NCI-H2029 (cell line): ENCODE data around the gene GPX4.

ENCODE experiments used
- DNase-seq: peaks from one replicate; lab custom pipeline; 2025; lab: John Stamatoyannopoulos, UW

The GPX4 gene

GRCh38 chr19:1131718-1132551 is 28.1 kb downstream of the GPX4 start:
- DNase-seq = no peak

GRCh38 chr19:1132552-1133383 is 29.0 kb downstream of the GPX4 start:
- no peak for DNase-seq

- DNase-seq = no peak
Measured at GRCh38 chr19:1133471-1133929, 29.7 kb downstream of the GPX4 start.

GRCh38 chr19:1134431-1134830 is 30.6 kb downstream of the GPX4 start:
- no peak for DNase-seq

- no peak for DNase-seq
Measured at GRCh38 chr19:1135454-1135853, 31.7 kb downstream of the GPX4 start.

GRCh38 chr19:1136201-1136600 is 32.4 kb downstream of the GPX4 start:
- DNase-seq = no peak

GRCh38 chr19:1136621-1137317 is 33.0 kb downstream of the GPX4 start:
- no peak for DNase-seq

- DNase-seq = no peak
Measured at GRCh38 chr19:1138121-1138520, 34.3 kb downstream of the GPX4 start.

- no peak for DNase-seq
Measured at GRCh38 chr19:1139126-1139525, 35.3 kb downstream of the GPX4 start.

GRCh38 chr19:1140272-1141027 is 36.7 kb downstream of the GPX4 start:
- no peak for DNase-seq

- DNase-seq = no peak
Measured at GRCh38 chr19:1141944-1142343, 38.1 kb downstream of the GPX4 start.

GRCh38 chr19:1143828-1144399 is 40.1 kb downstream of the GPX4 start:
- DNase-seq = no peak

GRCh38 chr19:1144741-1145140 is 40.9 kb downstream of the GPX4 start:
- no peak for DNase-seq

- no peak for DNase-seq
Measured at GRCh38 chr19:1145635-1146411, 42.0 kb downstream of the GPX4 start.

- no peak for DNase-seq
Measured at GRCh38 chr19:1146412-1146699, 42.6 kb downstream of the GPX4 start.

- no peak for DNase-seq
Measured at GRCh38 chr19:1146858-1147780, 43.3 kb downstream of the GPX4 start.

GRCh38 chr19:1147934-1148549 is 44.2 kb downstream of the GPX4 start:
- no peak for DNase-seq

GRCh38 chr19:1149259-1150045 is 45.7 kb downstream of the GPX4 start:
- DNase-seq = no peak
